ENCODE measurements around the gene LRRIQ3. TPM values are rescaled to one million over a fixed set of nuclear protein-coding genes. Genes with fewer than 3 reads are reported as not detected.

The LRRIQ3 gene
- total RNA-seq, 2 experiments from 2014 or later = 1.1 to 1.2 TPM

- H3K4me3 Mint-ChIP-seq = no peak overlapping the region
- intact Hi-C loops (cut with micrococcal nuclease) = no loop called here
- H3K9me3 Mint-ChIP-seq = no peaks in the 10 kb centered on the region
- H3K27ac Mint-ChIP-seq = no peak overlapping the region
- no peaks in the 10 kb centered on the region for H3K4me1 Mint-ChIP-seq (ENCODE audit: low read depth)
- no peak for DNase-seq
- H3K27me3 Mint-ChIP-seq (ENCODE audit: low read depth) = no peaks in the 10 kb centered on the region
- CTCF ChIA-PET = no interaction called here
- no peaks in the 10 kb centered on the region for H3K36me3 Mint-ChIP-seq (ENCODE audit: low read depth)
These were observed 218.3 kb downstream of the LRRIQ3 start for GRCh38 chr1:73979684-73980083.

GRCh38 chr1:73978964-73979363 lies 219.0 kb downstream of the LRRIQ3 start:
- DNase-seq = no peak
- intact Hi-C loops (cut with micrococcal nuclease) = no loop called here
- no peaks in the 10 kb centered on the region for H3K36me3 Mint-ChIP-seq (ENCODE audit: low read depth)
- H3K27ac Mint-ChIP-seq = no peak overlapping the region
- H3K4me3 Mint-ChIP-seq = no peak overlapping the region
- no peaks in the 10 kb centered on the region for H3K4me1 Mint-ChIP-seq (ENCODE audit: low read depth)
- H3K9me3 Mint-ChIP-seq = no peaks in the 10 kb centered on the region
- H3K27me3 Mint-ChIP-seq (ENCODE audit: low read depth) = no peaks in the 10 kb centered on the region
- CTCF ChIA-PET = no interaction called here

Other genes with a start within 250 kb of the LRRIQ3 start
- 10 to 100 TPM; 11.0 to 13.9 TPM for gene FPGT, start 66 bp upstream of the LRRIQ3 start, total RNA-seq
- under 1 TPM in 1 of 2 experiments, not detected in 1; 0.40 TPM for gene TNNI3K, start 37.2 kb upstream of the LRRIQ3 start, total RNA-seq